NCI-H2227 (cell line): ENCODE measurements around the gene SIN3A.

ENCODE experiments used
- DNase-seq: peaks from one replicate; lab custom pipeline; 2025; ENCODE audit not compliant: unreplicated experiment; lab: John Stamatoyannopoulos, UW

The SIN3A gene

DNA sequence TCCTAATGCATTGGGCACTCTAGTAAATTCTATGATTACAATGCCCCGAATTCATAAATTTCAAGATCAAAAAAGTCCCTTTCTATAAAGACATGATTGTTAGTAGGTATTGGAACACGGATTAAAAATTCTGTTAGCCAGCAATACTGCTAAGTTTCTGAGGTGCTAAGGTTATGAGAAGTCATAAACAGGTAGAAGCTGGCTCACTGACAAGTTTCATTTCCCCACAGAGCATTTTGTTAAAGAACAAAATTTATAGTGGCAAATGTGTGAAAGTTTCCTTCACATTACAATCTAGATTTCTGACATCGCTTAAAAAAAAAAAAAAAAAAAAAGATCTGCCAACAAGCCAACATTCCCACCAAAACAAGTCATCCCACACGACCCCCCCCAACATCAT lies 70.7 kb downstream of the SIN3A start:
- DNase-seq, result no peak

DNA sequence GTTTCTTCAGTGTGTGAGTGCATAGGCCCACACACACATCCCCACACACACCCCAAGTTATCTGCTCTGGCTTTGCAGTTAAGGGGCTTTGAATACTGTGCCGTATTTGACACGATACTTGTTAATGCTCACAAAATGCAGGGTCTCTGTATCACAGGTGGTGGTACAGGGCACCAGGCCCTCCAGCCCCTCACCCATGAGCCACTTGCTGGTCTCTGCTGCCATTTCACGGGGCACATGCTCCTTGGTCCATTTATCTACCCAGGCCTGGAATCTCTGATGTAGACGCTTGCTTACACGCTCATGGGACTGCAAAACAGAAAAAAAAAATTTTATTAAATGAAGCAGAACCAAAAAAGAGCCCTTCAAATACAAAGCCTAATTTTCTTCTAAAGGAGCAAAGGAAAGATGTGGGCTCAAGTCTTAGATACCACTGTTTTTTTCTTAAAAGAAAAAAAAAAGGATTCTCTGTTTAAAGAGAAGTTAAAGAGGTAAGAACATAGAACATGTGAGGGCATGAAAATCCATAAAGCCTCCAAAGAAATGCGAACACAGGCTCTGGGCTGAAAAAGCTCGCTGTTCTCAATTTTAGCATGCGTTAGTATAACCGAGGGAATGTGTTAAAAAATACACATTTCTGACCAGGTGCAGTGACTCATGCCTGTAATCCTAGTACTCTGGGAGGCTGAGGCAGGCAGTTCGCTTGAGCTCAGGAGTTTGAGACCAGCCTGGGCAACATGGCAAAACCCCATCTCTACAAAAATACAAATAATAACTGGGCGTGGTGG lies 79.4 kb downstream of the SIN3A start:
- DNase-seq, result no peak

DNA sequence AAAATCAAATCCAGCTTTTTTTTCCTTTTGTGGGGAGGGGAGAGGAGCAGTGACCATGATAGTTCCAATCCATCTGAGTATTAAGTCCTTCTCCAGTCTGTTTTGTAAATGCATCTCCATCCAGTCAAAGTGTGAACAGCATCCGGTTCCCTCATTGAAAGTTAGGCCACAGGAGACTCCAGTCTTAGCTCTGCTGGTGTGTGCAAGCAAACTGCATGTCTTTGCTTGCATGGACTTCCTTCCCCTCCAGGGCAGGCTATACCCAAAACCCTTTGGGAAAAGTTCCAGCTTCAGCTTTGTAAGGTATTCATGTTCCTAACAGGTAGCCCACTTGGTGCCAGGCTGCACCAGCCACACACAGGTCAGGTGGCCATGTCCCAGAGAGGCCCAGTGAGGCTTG lies 80.0 kb downstream of the SIN3A start:
- DNase-seq, result no peak

DNA sequence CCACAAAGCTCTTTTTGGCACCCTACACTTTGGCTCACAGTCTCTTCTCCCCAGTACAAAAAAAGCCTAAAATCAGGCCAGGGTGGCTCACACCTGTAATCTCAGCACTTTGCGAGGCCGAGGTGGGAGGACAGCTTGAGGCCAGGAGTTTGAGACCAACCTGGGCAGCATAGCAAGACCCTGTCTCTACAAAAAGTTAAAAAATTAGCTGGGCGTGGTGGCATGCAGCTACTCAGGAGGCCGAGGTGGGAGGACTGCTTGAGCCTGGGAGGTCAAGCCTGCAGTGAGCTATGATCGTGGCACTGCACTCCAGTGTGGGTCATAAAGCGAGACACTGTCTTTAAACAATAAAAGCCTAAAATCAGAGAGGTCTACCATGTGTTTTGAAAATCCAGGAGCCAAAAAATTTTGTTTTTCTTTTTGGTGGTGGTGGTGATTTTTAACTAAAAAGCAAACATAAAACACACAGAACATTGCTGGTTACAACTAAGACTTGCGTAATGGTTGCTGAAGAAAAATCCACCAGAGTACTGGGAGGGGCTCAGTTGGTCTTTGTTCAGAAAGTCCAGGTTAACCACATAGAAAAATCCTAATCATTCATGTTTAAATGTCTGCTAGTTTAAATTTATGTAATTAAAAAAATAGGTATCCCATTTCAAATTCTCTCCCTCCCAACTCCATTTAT lies 81.5 kb downstream of the SIN3A start:
- no peak for DNase-seq

DNA sequence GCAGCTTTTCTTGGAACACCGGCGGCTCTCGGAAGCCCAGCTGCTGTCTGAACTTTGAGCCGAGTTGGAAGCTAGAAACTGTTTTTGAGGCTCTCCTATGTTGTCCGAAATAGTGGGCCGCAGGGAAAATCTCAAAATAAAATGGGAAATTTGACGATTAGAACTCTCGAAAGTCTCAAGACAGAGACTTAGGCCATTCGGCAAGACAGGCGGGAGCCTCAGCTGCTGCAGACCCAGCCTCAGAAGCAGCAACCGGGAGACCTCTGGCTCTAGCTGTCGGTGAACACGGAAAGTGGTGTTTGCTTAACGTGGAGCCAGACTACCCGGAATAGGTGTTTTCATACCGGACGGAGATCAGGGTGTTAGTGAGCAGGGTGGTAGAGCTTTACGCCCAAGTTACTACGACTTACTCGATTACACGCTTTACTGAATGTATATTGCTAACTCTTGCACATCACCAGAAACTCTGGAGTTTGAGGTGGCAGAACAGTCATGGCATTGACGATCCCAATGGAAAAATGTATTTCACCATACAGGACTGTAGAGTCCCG lies 82.7 kb downstream of the SIN3A start:
- DNase-seq, result no peak

DNA sequence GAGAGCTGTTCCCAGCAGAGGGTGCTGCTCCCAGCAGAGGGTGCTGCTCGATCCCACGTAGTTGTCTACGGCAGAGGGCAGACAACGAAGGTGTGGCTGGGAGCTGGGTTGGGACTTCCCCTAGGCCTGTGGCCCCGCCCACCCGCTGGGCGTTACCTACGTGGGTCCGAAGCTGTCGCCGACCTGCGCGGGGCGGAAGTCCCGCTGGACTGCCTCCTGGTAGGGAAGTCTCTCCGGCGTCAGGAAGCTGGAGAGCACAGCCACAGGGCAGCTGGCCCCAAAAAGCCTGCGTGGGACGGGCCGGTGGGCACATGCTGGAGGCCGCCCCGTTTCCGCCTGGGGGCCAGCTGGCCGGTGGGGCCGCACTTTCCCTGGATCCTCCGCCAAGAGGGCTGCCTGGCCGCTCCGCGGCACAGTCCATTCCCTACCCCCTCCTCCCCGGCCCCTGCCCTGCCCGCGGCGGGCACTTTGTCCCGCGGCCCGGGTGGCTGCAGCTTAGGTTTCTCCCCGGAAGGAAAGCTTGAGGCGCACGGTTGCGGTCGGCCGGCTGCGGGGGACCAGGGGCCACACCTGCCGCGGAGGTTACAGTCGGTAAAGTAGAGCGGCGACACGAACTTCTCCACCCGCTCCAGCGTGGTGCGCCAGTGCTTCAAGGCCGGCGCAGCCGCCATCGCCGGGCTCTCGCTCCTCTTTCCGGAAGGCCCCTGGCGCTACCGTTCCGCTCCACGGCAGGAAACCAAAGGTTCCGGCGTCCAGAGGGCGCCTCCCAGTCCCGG lies 83.4 kb downstream of the SIN3A start, which contains the start of gene MAN2C1:
MAN2C1 (minus strand) TSS at position 695 of the 776 bp plus-strand sequence; CDS start at position 671, 24 bp downstream.
- DNase-seq, result peak; percentile 95

DNA sequence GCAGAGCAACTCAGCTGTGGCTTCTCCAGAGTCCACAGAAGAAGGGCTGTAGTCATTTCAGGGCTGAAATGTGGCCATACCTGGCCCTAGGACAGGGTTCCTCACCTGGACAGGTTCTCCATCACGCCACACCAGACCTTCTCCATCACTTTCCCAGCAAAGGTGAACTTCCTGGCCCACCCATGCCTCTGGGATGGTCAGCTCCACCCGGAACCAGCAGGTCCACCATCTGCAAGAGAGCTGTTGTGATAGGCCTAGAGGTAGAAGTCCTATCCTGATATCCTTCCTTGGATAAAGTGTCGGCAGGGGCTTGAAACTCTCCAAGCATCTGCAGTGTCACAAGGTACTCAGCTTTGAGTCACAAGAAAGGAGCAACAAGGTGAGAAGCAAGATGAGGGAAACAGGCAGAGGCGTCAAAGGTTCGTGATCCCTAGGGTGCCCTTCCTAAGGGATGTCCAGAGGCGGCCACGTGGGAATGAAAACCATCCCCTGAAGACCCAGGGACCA lies 84.0 kb downstream of the SIN3A start:
- DNase-seq, result no peak

DNA sequence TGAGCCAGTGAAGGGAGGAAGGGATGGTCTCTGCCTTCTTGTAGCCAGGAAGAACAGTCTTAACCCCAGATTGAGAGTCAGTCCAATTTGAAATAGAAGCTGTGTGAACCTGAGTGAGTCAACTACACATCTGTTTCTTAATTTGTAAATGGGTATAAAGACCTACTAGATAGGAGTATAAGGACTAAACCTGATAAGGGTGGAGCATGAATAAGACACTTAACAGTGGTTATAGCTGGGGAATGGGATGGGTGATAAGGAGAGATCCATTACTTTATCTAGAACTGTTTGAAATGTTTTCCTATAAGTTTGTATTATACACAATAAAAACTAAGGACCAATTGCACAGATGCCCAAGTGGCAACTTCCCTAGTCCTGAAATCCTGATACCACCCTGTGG lies 84.5 kb downstream of the SIN3A start:
- no peak for DNase-seq

DNA sequence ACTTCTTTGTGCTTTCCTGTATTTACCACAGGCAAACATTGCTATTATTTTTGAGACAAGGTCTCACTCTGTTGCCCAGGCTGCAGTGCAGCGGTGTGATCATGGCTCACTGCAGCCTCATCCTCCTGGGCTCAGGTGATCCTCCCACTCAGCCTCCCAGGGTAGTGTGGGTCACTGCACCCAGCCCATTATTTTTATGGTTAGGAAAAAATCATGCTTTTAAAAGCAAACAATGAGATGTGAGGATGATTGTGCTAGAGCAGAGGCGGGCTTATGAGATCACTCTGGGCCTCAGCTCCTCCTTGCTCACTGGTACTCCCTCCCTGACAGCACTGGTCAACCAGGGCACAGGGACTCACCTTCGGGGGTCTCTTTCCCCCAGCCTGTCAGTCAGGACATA lies 85.3 kb downstream of the SIN3A start:
- no peak for DNase-seq

DNA sequence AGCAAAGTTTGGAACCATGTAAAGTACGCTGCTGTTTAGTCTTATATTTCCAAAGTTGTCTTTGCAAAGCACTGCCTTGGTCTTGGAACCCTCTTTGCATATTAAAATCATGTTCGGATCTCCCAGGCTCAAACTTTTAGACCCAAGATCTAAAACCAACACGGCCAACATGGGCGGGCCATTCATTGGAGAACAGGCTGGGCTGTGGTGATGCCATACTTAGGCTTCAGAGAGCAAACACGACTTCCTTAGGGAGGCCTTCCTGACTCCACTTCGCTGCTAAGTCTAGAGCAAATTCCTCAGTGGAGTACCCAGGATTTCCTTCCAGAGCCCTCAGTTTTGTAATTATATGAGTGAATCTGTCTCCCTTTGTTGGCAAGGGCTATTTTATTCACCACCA lies 86.6 kb downstream of the SIN3A start:
- no peak for DNase-seq

DNA sequence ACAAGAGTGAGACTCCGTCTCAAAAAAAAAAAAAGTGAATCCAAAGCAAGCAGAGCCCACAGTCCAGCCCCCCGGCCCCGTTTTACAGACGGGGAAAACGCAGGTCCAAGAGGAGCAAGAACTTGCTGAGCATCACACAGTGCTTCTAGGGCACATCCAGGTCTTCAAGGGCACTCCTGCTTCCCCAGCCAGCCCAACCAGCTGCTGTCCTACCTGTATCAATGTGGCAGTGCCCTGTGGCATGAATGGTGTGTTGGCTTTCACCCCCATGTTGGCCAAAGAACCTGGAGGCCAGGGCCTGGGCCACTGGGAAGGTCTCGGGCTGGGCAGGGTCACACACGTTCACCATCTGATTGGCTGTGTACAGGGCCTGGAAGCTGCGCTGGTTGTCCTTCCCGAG lies 87.7 kb downstream of the SIN3A start:
- DNase-seq, result no peak

DNA sequence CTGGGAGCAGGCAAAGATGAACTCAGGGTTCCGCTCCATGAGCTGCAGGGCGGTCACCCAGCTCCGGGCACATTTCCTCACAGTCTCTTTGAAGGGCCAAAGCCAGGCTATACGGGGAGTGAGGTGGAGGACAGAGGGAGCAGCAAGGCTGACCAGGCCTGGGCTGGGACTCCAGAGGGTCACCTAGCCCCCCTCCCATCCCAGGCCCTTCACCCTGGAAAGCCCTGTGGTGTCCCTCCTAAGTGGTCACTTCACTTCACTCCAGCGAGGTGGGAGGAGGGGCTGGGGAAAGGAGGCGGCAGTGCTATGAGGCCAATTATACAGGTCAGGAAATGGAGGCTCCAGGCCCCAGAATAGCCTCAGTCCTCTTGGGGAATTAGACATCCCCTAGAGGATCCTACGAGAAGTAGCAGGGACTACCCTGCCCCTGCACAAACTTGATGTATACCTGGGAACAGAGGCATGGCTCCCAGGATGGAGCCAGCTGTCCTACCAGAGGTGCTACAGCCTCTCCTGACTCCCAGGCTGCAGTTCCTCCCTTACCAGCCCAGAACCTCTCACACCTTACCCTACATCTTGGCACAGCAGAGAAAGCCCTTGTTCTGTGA lies 88.7 kb downstream of the SIN3A start:
- no peak for DNase-seq

DNA sequence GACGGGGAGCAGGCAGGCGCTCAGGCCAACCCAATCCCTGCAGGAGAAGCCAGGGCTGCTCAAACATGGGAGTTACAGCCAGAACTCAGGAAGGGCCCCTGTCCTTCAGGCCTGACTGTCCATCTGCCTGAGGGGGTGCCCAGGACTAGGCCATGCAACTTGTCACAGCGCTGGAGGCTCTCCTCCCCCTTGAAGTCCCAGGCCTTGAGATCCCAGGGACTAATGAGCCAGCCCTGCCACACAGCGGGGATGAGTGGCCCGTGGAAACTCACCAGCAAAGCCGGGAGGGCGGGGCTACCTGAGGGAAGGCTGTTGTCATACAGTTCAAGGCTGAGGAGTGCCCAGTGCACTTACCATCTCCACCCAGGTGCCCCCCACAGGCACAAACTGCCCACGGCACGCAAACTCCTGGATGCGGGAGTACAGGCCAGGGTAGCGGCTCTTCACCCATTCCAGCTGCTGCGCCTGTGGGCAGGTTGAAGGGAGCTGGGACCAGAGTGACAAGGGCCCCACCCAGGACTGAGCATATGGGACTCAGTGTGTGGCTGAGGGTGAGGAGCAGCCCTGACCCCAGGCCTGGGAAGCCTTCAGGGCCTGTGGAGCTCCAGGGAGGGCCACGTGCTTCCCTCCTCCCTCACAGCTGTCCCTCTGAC lies 89.4 kb downstream of the SIN3A start:
- no peak for DNase-seq

DNA sequence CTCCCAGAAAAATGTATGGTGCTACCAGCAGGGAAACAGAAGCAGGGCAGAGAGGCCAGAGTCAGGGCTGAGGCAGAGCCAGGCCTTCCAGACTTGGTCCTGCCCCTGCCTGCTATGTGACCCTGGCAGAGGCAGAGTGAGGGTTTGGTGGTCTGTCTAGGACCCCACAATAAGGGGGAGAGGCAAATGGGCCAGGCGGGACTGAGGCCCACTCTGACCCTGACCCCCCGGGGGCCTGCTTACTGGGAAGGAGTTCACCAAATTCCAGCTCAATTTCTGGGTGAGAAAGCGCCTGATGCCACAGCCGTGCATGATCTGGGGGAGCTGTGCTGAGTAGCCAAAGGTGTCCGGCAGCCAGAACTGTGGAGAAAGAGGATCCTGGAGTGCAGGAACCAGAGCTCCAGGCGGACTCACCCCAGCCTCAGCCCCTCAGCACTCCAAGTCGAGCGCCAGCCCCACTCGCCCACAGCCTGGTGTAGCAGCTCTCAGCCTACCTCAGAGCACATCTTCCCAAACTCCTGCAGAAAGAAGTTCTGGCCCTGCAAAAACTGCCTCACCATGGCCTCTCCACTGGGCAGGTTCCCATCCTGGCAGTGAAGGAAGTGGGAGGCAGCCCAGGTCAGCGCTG lies 90.0 kb downstream of the SIN3A start:
- DNase-seq, result no peak

DNA sequence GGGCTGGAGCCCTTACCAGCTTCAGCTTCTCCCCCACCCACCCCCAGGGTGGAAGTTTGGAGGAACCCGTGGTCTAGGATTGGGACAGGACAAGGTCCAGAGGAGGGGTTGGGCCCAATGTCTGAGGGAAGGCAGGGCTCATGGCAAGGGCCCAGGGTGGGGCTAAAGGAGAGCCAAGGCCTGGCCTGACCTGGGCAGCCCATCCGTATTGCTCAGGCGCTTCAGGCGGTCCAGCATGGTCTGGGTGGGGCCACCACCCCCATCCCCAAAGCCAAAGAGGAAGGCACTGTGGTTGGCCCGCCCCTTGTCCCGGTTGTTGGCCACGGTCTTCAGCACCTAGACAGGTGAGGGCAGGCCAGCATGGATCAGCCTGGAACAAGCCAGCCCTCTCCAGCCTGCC lies 90.6 kb downstream of the SIN3A start:
- DNase-seq, result no peak

DNA sequence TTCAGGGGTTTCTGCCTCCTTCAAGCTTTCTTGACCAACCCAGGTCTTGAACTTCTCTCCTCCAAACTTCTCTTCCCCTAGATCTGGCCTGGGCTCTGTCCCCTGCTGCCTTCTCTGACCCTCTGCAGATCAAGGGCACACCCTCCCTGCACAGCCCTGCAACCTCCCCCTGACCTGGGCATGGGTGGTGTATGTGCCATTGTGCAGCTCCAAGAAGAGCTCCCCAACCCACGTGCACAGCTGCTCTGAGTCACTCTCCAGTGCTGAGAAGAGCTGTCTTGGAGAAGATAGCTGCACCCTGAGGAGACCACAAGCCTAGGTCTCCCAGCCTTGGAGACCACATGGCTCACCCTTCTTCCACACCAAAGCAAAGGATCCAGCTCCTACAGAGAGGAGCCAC lies 91.1 kb downstream of the SIN3A start:
- no peak for DNase-seq

DNA sequence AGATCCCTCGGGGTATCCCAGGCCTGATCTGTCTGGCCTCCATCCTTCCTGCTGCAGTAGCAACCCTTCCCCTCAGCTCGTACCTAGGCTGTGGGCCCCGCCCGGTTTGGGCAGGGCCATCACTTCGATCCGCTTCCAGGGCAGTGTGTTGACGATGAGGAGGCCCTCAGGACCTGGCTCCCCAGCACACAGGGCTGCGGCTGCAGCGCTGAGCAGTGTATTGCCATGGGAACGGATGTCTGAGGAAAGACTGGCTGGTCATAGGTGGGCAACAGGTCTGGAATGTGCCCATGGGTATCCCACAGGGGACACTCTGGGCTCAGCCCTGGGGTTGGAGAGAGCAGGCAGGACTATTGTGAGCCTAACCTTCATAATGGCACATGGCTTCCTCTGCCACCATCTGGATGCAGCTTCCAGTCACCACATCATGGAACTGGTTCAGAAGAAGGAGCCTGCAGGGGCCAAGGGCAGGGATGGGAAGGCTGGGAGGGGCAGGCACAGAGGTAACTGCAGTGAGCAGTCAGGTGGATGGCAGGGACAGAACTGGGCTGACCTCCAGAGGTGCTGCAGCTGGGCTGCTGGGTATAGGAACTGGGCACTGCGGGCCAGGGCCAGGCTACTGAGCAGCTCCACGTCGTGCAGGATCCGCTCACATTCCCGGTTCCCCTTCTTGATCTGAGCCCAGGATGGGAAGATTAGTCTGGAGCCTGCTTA lies 91.8 kb downstream of the SIN3A start:
- DNase-seq, result no peak

DNA sequence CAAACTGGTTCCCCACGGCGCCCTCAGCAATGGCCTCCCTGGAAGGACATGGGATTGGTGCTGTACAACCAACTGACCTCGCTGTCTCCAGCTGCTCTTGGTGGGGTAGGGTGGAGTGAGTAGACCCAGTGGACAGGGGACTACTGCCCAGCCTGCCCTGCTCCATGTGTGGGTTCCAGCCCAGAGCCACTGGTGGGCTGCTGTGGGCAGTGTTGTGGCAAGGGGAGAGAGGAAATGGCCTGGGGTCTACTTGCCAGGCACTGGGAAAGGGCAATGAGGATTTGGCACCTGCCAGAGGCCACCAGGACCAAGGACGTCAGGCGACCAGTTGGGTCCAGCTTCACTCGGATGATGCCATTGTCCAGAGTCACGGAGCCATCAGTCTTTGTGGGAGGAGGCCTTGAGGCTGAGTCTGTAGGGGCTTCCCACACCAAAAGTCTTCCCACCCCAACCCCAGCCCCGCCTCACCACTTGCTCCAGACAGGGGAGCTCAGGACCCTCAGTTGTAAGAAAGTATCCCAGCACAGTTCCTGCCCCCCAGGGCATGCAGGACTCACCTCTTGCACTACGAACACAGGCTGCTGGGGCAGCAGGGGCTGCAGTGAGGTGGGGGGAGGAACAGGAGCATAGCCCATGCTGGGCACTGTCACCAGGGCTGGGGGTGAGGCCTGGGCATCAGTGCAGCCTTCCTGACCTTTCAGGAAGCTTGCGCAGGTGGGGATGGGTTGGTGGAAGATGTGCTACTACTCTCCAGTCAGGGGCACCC lies 92.5 kb downstream of the SIN3A start:
- no peak for DNase-seq
